Superior temporal gyrus (tissue), 1 donor: Measurements from ENCODE around the gene KCTD2.
"Not testable (repeated sequence)": the region's sequence is repeated elsewhere in the genome, so short reads cannot be mapped to it uniquely, and the experiment has no call there.

ENCODE experiments used
- DNase-seq: peaks from one replicate; pipeline ENCODE4 v3.0.0-alpha.2; 2016; ENCODE audit errors: extremely low spot score

KCTD2 gene

GRCh38 chr17:75051941-75052340, 4.9 kb downstream of the KCTD2 start:
- DNase-seq = no peak

- peak; percentile 91 for DNase-seq
Observed at GRCh38 chr17:75059369-75060345, 12.6 kb downstream of the KCTD2 start.

GRCh38 chr17:75060434-75061054, 13.5 kb downstream of the KCTD2 start:
- DNase-seq = no peak

- no peak for DNase-seq
Observed at GRCh38 chr17:75061055-75061438, 14.0 kb downstream of the KCTD2 start.

GRCh38 chr17:75061618-75062017, 14.6 kb downstream of the KCTD2 start:
- no peak for DNase-seq

GRCh38 chr17:75063201-75063600, 16.2 kb downstream of the KCTD2 start:
- DNase-seq = no peak

GRCh38 chr17:75063626-75064025, 16.6 kb downstream of the KCTD2 start:
- DNase-seq = no peak

- no peak for DNase-seq
Observed at GRCh38 chr17:75064040-75064439, 17.0 kb downstream of the KCTD2 start.

- no peak for DNase-seq
Observed at GRCh38 chr17:75064460-75064859, 17.4 kb downstream of the KCTD2 start.

- no peak for DNase-seq
Observed at GRCh38 chr17:75064867-75065561, 18.0 kb downstream of the KCTD2 start.

GRCh38 chr17:75065562-75066151, 18.6 kb downstream of the KCTD2 start:
- no peak for DNase-seq

GRCh38 chr17:75067856-75068255, 20.8 kb downstream of the KCTD2 start:
- no peak for DNase-seq

- DNase-seq = no peak
Observed at GRCh38 chr17:75068750-75069149, 21.7 kb downstream of the KCTD2 start.

- DNase-seq = no peak
Observed at GRCh38 chr17:75069783-75070182, 22.8 kb downstream of the KCTD2 start.

GRCh38 chr17:75071478-75072271, 24.6 kb downstream of the KCTD2 start:
- not testable (repeated sequence) for DNase-seq

GRCh38 chr17:75072909-75073308, 25.9 kb downstream of the KCTD2 start:
- not testable (repeated sequence) for DNase-seq

GRCh38 chr17:75073618-75074047, 26.6 kb downstream of the KCTD2 start:
- no peak for DNase-seq

GRCh38 chr17:75074532-75074931, 27.5 kb downstream of the KCTD2 start:
- DNase-seq = no peak

- DNase-seq = no peak
Observed at GRCh38 chr17:75075597-75076336, 28.7 kb downstream of the KCTD2 start.

- no peak for DNase-seq
Observed at GRCh38 chr17:75077072-75077495, 30.1 kb downstream of the KCTD2 start.
